HEK293 (cell line): ENCODE results near the gene KBTBD4.

Source experiments
- PRDM1 ChIP-seq: fragments of 450-650 bp; formaldehyde crosslinking; IDR thresholded peaks from 2 replicates; pipeline ENCODE4; 2016; ENCODE audit warnings: missing biosample characterization, missing genetic modification characterization
- ZBTB1 ChIP-seq: fragments of 450-650 bp; formaldehyde crosslinking; IDR thresholded peaks from 2 replicates; pipeline ENCODE4 v1.5.1; 2016; ENCODE audit warnings: missing biosample characterization, missing genetic modification characterization
- ZNF239 ChIP-seq: fragments of 450-650 bp; formaldehyde crosslinking; IDR thresholded peaks from 2 replicates; pipeline ENCODE4 v1.5.1; 2016; ENCODE audit warnings: missing biosample characterization, missing genetic modification characterization
- ZNF416 ChIP-seq: fragments of 450-650 bp; formaldehyde crosslinking; IDR thresholded peaks from 2 replicates; pipeline ENCODE4 v1.5.1; 2016; ENCODE audit warnings: missing biosample characterization, missing genetic modification characterization
- ZNF585B ChIP-seq: fragments of 450-650 bp; formaldehyde crosslinking; IDR thresholded peaks from 2 replicates; pipeline ENCODE4 v1.5.1; 2016; ENCODE audit warnings: missing biosample characterization, missing genetic modification characterization
- ZNF610 ChIP-seq: fragments of 450-650 bp; formaldehyde crosslinking; IDR thresholded peaks from 2 replicates; pipeline ENCODE4 v1.5.1; 2016; ENCODE audit warnings: missing biosample characterization, missing genetic modification characterization, borderline replicate concordance
- ZNF747 ChIP-seq: fragments of 450-650 bp; formaldehyde crosslinking; IDR thresholded peaks from 2 replicates; pipeline ENCODE4 v1.5.1; 2016; ENCODE audit warnings: missing biosample characterization, missing genetic modification characterization
- TF ChIP-seq, protein P1 (sequence below): fragments of 450-650 bp; formaldehyde crosslinking; IDR thresholded peaks from 2 replicates; pipeline ENCODE4 v1.5.1; 2016; ENCODE audit warnings: missing biosample characterization, missing genetic modification characterization
- TF ChIP-seq, protein P2 (sequence below): fragments of 450-650 bp; formaldehyde crosslinking; IDR thresholded peaks from 2 replicates; pipeline ENCODE4 v1.5.1; 2016; ENCODE audit warnings: missing biosample characterization, missing genetic modification characterization
- TF ChIP-seq, protein P3 (sequence below): fragments of 450-650 bp; formaldehyde crosslinking; IDR thresholded peaks from 2 replicates; pipeline ENCODE4 v1.5.0; 2017; ENCODE audit warnings: missing biosample characterization, missing genetic modification characterization, borderline replicate concordance
- TF ChIP-seq, protein P4 (sequence below): fragments of 450-650 bp; formaldehyde crosslinking; conservative IDR thresholded peaks from 2 replicates; pipeline ENCODE4 v1.5.1; 2016; ENCODE audit warnings: low read depth, missing biosample characterization, missing genetic modification characterization

DNA sequence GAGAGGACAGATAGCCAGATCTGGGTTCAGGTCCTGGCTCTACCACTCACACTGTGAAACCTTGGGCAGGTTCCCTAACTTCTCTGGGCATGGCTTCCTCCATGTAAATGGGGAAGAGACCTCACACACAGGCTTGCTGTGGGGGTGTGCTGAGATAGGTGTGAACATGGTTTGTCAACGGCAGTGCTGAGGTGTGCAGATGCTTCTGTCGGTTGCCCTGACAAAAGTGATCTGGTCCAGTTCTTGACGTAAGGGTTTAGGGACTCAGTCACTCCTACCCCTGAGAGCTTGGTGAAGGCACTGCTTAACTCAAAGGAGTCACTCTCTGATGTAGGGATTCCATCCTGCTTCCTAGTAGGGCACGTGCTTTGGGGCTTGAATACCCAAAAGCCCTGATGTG lies 13.5 kb upstream of the KBTBD4 start:
- TF ChIP-seq ZNF747 (tag by site-specific recombination) (no peak), ZNF416 (tag by site-specific recombination) (no peak), ZNF585B (tag by site-specific recombination) (no peak), ZBTB1 (tag by site-specific recombination) (no peak), ZNF239 (tag by site-specific recombination) (no peak), PRDM1 (tag by site-specific recombination) (no peak), ZNF610 (tag by site-specific recombination) (no peak)
- TF ChIP-seq, protein P1, sequence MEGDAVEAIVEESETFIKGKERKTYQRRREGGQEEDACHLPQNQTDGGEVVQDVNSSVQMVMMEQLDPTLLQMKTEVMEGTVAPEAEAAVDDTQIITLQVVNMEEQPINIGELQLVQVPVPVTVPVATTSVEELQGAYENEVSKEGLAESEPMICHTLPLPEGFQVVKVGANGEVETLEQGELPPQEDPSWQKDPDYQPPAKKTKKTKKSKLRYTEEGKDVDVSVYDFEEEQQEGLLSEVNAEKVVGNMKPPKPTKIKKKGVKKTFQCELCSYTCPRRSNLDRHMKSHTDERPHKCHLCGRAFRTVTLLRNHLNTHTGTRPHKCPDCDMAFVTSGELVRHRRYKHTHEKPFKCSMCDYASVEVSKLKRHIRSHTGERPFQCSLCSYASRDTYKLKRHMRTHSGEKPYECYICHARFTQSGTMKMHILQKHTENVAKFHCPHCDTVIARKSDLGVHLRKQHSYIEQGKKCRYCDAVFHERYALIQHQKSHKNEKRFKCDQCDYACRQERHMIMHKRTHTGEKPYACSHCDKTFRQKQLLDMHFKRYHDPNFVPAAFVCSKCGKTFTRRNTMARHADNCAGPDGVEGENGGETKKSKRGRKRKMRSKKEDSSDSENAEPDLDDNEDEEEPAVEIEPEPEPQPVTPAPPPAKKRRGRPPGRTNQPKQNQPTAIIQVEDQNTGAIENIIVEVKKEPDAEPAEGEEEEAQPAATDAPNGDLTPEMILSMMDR (tag by site-specific recombination): no peak
- TF ChIP-seq, protein P2, sequence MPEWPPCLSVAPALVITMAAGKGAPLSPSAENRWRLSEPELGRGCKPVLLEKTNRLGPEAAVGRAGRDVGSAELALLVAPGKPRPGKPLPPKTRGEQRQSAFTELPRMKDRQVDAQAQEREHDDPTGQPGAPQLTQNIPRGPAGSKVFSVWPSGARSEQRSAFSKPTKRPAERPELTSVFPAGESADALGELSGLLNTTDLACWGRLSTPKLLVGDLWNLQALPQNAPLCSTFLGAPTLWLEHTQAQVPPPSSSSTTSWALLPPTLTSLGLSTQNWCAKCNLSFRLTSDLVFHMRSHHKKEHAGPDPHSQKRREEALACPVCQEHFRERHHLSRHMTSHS (tag by site-specific recombination): no peak
- TF ChIP-seq, protein P3, sequence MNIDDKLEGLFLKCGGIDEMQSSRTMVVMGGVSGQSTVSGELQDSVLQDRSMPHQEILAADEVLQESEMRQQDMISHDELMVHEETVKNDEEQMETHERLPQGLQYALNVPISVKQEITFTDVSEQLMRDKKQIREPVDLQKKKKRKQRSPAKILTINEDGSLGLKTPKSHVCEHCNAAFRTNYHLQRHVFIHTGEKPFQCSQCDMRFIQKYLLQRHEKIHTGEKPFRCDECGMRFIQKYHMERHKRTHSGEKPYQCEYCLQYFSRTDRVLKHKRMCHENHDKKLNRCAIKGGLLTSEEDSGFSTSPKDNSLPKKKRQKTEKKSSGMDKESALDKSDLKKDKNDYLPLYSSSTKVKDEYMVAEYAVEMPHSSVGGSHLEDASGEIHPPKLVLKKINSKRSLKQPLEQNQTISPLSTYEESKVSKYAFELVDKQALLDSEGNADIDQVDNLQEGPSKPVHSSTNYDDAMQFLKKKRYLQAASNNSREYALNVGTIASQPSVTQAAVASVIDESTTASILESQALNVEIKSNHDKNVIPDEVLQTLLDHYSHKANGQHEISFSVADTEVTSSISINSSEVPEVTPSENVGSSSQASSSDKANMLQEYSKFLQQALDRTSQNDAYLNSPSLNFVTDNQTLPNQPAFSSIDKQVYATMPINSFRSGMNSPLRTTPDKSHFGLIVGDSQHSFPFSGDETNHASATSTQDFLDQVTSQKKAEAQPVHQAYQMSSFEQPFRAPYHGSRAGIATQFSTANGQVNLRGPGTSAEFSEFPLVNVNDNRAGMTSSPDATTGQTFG (tag by site-specific recombination): no peak
- TF ChIP-seq, protein P4, sequence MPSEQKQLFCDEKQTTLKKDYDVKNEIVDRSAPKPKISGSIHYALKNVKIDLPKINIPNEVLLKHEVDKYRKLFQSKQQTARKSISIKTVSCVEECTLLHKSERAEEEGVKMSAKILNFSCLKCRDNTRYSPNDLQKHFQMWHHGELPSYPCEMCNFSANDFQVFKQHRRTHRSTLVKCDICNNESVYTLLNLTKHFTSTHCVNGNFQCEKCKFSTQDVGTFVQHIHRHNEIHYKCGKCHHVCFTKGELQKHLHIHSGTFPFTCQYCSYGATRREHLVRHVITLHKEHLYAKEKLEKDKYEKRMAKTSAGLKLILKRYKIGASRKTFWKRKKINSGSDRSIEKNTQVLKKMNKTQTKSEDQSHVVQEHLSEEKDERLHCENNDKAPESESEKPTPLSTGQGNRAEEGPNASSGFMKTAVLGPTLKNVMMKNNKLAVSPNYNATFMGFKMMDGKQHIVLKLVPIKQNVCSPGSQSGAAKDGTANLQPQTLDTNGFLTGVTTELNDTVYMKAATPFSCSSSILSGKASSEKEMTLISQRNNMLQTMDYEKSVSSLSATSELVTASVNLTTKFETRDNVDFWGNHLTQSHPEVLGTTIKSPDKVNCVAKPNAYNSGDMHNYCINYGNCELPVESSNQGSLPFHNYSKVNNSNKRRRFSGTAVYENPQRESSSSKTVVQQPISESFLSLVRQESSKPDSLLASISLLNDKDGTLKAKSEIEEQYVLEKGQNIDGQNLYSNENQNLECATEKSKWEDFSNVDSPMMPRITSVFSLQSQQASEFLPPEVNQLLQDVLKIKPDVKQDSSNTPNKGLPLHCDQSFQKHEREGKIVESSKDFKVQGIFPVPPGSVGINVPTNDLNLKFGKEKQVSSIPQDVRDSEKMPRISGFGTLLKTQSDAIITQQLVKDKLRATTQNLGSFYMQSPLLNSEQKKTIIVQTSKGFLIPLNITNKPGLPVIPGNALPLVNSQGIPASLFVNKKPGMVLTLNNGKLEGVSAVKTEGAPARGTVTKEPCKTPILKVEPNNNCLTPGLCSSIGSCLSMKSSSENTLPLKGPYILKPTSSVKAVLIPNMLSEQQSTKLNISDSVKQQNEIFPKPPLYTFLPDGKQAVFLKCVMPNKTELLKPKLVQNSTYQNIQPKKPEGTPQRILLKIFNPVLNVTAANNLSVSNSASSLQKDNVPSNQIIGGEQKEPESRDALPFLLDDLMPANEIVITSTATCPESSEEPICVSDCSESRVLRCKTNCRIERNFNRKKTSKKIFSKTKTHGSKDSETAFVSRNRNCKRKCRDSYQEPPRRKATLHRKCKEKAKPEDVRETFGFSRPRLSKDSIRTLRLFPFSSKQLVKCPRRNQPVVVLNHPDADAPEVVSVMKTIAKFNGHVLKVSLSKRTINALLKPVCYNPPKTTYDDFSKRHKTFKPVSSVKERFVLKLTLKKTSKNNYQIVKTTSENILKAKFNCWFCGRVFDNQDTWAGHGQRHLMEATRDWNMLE (tag by site-specific recombination): no peak
